ENCODE measurements around the gene SLC7A14.

DNA sequence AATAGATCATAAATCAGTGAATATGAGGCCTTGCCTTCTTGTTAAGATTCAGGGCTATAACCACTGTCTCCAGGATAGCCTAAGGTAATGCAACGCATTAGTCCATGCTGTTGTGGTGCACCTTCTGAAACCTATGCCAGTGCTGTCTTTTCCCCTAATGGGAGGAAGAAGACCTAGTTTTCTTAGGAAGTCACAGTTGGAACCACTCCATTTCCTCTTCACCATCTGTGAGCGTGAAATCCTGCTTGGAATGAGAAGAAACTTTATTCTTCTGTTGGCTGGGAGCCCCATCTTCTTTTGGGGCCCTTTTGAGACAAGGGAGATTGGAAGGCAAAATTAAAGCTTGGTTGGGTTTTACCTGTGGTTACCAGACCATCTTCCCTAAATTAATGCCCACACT is 25.9 kb upstream of the SLC7A14 start:
- TF ChIP-seq TCF7L2 (IDR thresholded peaks at IDR 0.05; ENCODE audit: borderline replicate concordance, extremely low read depth, insufficient read depth, insufficient read length) (no peak), CTCF (IDR thresholded peaks at IDR 0.05 in 2 of 3, conservative IDR thresholded peaks at IDR 0.05 in 1 of 3; ENCODE audit: borderline replicate concordance in 1 of 3, insufficient read depth in 1 of 3, low read depth in 2 of 3, low read length in 2 of 3) (no peak), POLR2A (IDR thresholded peaks at IDR 0.05; ENCODE audit: borderline replicate concordance, extremely low read depth, insufficient read depth, insufficient read length) (no peak), POLR2AphosphoS5 (IDR thresholded peaks at IDR 0.05; ENCODE audit: low read depth, low read length) (no peak), SIN3A (IDR thresholded peaks at IDR 0.05; ENCODE audit: low read depth) (no peak), FOSL1 (IDR thresholded peaks at IDR 0.05; ENCODE audit: low read depth) (no peak)
